H1 (cell line): ENCODE data around the gene CD44. TPM values are rescaled to one million over a fixed set of nuclear protein-coding genes. Genes with fewer than 3 reads are reported as not detected.

ENCODE experiments used
- CTCF ChIA-PET: fragments of 300-600 bp; sonication (Branson Sonifier 250); formaldehyde crosslinking; loops from one replicate; lab custom pipeline; 2021; ENCODE audit not compliant: partially characterized antibody; lab: Charles Lee
- POLR2A ChIA-PET: fragments of 300-600 bp; sonication (Branson Sonifier 250); formaldehyde crosslinking; loops from one replicate; lab custom pipeline; 2021; ENCODE audit warnings: inconsistent platforms; ENCODE audit not compliant: partially characterized antibody; lab: Charles Lee
- DNase-seq, 2 experiments: peaks; one replicate each; pipeline versions ENCODE4 v3.0.0 to v3.0.0-alpha.2; 2010 to 2022; ENCODE audit warnings: low spot score in 2 of 2, low read depth in 1 of 2, mixed read lengths in 1 of 2
- FAIRE-seq: peaks from 2 replicates; lab custom pipeline; 2011; peaks lifted over from hg19 to GRCh38; lab: Jason Lieb, UNC
- H2AFZ ChIP-seq: 2 replicates; pipeline ENCODE4 v1.8.1; 2012; ENCODE audit warnings: low read length, inconsistent platforms
- H2AK5ac ChIP-seq: 2 replicates; pipeline ENCODE4 v1.6.1; 2013; ENCODE audit warnings: low read depth, low read length
- H2BK120ac ChIP-seq: replicated peaks from 2 replicates; pipeline ENCODE3; 2013; ENCODE audit warnings: low read depth, low read length, inconsistent platforms
- H2BK12ac ChIP-seq: 2 replicates; pipeline ENCODE4 v1.6.1; 2013; ENCODE audit warnings: low read depth, low read length
- H2BK15ac ChIP-seq: 2 replicates; pipeline ENCODE4 v1.6.1; 2013; ENCODE audit warnings: low read length
- H2BK20ac ChIP-seq: 2 replicates; pipeline ENCODE4 v1.6.1; 2013; ENCODE audit warnings: low read length
- H2BK5ac ChIP-seq: 2 replicates; pipeline ENCODE4 v1.6.1; 2013; ENCODE audit warnings: low read depth, low read length
- H3K14ac ChIP-seq: 2 replicates; pipeline ENCODE4 v1.6.1; 2013; ENCODE audit warnings: inconsistent platforms; ENCODE audit not compliant: insufficient read length
- H3K18ac ChIP-seq: 2 replicates; pipeline ENCODE4 v1.6.1; 2013; ENCODE audit warnings: low read length; ENCODE audit errors: extremely low read depth
- H3K23ac ChIP-seq: 2 replicates; pipeline ENCODE4 v1.6.1; 2013; ENCODE audit warnings: inconsistent platforms; ENCODE audit not compliant: insufficient read length
- H3K23me2 ChIP-seq: 2 replicates; pipeline ENCODE4 v1.6.1; 2013; ENCODE audit warnings: low read depth, low read length
- H3K27ac ChIP-seq: 2 replicates; pipeline ENCODE4 v1.6.1; 2011; ENCODE audit warnings: low read depth, low read length, inconsistent platforms
- H3K27me3 ChIP-seq, 4 experiments: replicated peaks in 1 of 4; 1 replicate in 1 of 4; 2 replicates in 3 of 4; pipeline versions ENCODE4 v1.6.1 to v1.8.1; 2011 to 2013; ENCODE audit warnings: low read length in 3 of 4, mild to moderate bottlenecking in 3 of 4, inconsistent platforms in 2 of 4, mixed read lengths in 2 of 4, moderate library complexity in 1 of 4; ENCODE audit not compliant: control insufficient read depth in 3 of 4, insufficient read depth in 3 of 4; ENCODE audit errors: extremely low read depth in 1 of 4
- H3K36me3 ChIP-seq, 4 experiments: 2 replicates each; pipeline versions ENCODE4 v1.6.1 to v1.8.1; 2011 to 2013; ENCODE audit warnings: mild to moderate bottlenecking in 4 of 4, low read length in 3 of 4, moderate library complexity in 2 of 4, control low read depth in 1 of 4, inconsistent platforms in 1 of 4; ENCODE audit not compliant: insufficient read depth in 4 of 4, control insufficient read depth in 2 of 4
- H3K4ac ChIP-seq: replicated peaks from 2 replicates; pipeline ENCODE3; 2013; ENCODE audit warnings: low read length, low read depth, mixed read lengths, inconsistent platforms; ENCODE audit not compliant: insufficient read length
- H3K4me1 ChIP-seq, 4 experiments: replicated peaks in 1 of 4; 1 replicate in 1 of 4; 2 replicates in 3 of 4; pipeline versions ENCODE4 v1.6.1 to v1.8.1; 2011 to 2013; ENCODE audit warnings: low read length in 3 of 4, inconsistent platforms in 2 of 4, mixed read lengths in 1 of 4; ENCODE audit not compliant: insufficient read depth in 4 of 4, control insufficient read depth in 3 of 4
- H3K4me2 ChIP-seq, 2 experiments: 2 replicates each; pipeline versions ENCODE4 v1.6.1 to v1.8.1; 2011 to 2013; ENCODE audit warnings: low read depth in 2 of 2, low read length in 2 of 2, control low read depth in 1 of 2, inconsistent platforms in 1 of 2, mild to moderate bottlenecking in 1 of 2; ENCODE audit not compliant: insufficient read depth in 1 of 2
- H3K4me3 ChIP-seq, 4 experiments: fragments of 200-600, 300-600 bp in 1 of 4; sonication (generic), shearing (Covaris generic), sonication (Bioruptor Twin) in 1 of 4; 2 replicates each; pipeline versions ENCODE4 v1.5.1 to v1.8.1; 2011 to 2016; ENCODE audit warnings: low read length in 4 of 4, low read depth in 3 of 4, control low read depth in 2 of 4, inconsistent platforms in 2 of 4, mild to moderate bottlenecking in 2 of 4, mixed read lengths in 1 of 4, moderate library complexity in 1 of 4; ENCODE audit not compliant: insufficient read depth in 2 of 4; ENCODE audit errors: extremely low read depth in 1 of 4
- H3K56ac ChIP-seq: replicated peaks from 2 replicates; pipeline ENCODE3; 2013; ENCODE audit warnings: low read depth, mild to moderate bottlenecking, mixed read lengths, low read length, inconsistent platforms; ENCODE audit not compliant: insufficient read length
- H3K79me1 ChIP-seq: 2 replicates; pipeline ENCODE4 v1.6.1; 2013; ENCODE audit warnings: low read depth, low read length, control low read depth
- H3K79me2 ChIP-seq, 2 experiments: 2 replicates each; pipeline versions ENCODE4 v1.6.1 to v1.8.1; 2012 to 2013; ENCODE audit warnings: low read length in 2 of 2, mild to moderate bottlenecking in 2 of 2, inconsistent platforms in 1 of 2; ENCODE audit not compliant: insufficient read depth in 2 of 2, control insufficient read depth in 1 of 2
- H3K9ac ChIP-seq, 4 experiments: replicated peaks in 1 of 4; 1 replicate in 1 of 4; 2 replicates in 3 of 4; pipeline versions ENCODE4 v1.6.1 to v1.8.1; 2011 to 2013; ENCODE audit warnings: low read depth in 3 of 4, low read length in 3 of 4, control low read depth in 2 of 4, mild to moderate bottlenecking in 2 of 4, moderate library complexity in 2 of 4, inconsistent platforms in 1 of 4; ENCODE audit errors: extremely low read depth in 1 of 4
- H3K9me3 ChIP-seq, 2 experiments: 2 replicates each; pipeline versions ENCODE4 v1.6.1 to v1.8.1; 2012 to 2013; ENCODE audit warnings: mild to moderate bottlenecking in 2 of 2, moderate library complexity in 2 of 2, control low read depth in 1 of 2, inconsistent platforms in 1 of 2, low read depth in 1 of 2, low read length in 1 of 2, mixed read lengths in 1 of 2; ENCODE audit not compliant: insufficient read depth in 2 of 2
- H4K20me1 ChIP-seq, 2 experiments: replicated peaks in 1 of 2; 2 replicates each; pipeline versions ENCODE3 to v1.8.1; 2011 to 2013; ENCODE audit warnings: inconsistent platforms in 2 of 2, low read length in 2 of 2, mild to moderate bottlenecking in 1 of 2; ENCODE audit not compliant: insufficient read depth in 2 of 2, control insufficient read depth in 1 of 2
- H4K5ac ChIP-seq: 2 replicates; pipeline ENCODE4 v1.6.1; 2013; ENCODE audit warnings: low read length, low read depth, mixed read lengths, inconsistent platforms; ENCODE audit not compliant: insufficient read length
- H4K8ac ChIP-seq: 2 replicates; pipeline ENCODE4 v1.8.0; 2013; ENCODE audit warnings: mild to moderate bottlenecking, moderate library complexity, low read length, inconsistent platforms; ENCODE audit not compliant: insufficient read depth; ENCODE audit errors: extremely low read depth
- H4K91ac ChIP-seq: replicated peaks from 2 replicates; pipeline ENCODE3; 2013; ENCODE audit warnings: low read length, mixed read lengths, inconsistent platforms; ENCODE audit not compliant: insufficient read length
- BRCA1 ChIP-seq: IDR thresholded peaks from 2 replicates; pipeline ENCODE4 v1.6.1; 2012; ENCODE audit warnings: low read depth, low read length, improper control_type of control experiment
- CBX5 ChIP-seq: fragments of 300-800, 300-1000 bp; sonication (generic); IDR thresholded peaks from 2 replicates; pipeline ENCODE4 v1.7.1; 2016; ENCODE audit warnings: antibody characterized with exemption, low read length, low read depth
- CHD1 ChIP-seq: IDR thresholded peaks from 2 replicates; pipeline ENCODE4 v1.6.1; 2012; ENCODE audit warnings: low read depth, low read length, improper control_type of control experiment
- EGR1 ChIP-seq: IDR thresholded peaks from 2 replicates; pipeline ENCODE4 v1.6.1; 2011; ENCODE audit warnings: low read depth, low read length, borderline replicate concordance
- HDAC6 ChIP-seq: IDR thresholded peaks from one replicate; pipeline ENCODE4 v1.7.1; 2012; ENCODE audit warnings: low read depth, mild to moderate bottlenecking, inconsistent platforms, low read length, moderate library complexity
- NRF1 ChIP-seq: IDR thresholded peaks from 2 replicates; pipeline ENCODE4 v1.6.1; 2011; ENCODE audit warnings: mild to moderate bottlenecking, low read depth, low read length, improper control_type of control experiment
- POLR2A ChIP-seq, 2 experiments: IDR thresholded peaks; 1 replicate in 1 of 2; 2 replicates in 1 of 2; pipeline ENCODE4 v1.6.1; 2011; ENCODE audit warnings: low read depth in 2 of 2, low read length in 2 of 2, mild to moderate bottlenecking in 2 of 2; ENCODE audit errors: control extremely low read depth in 1 of 2
- SAP30 ChIP-seq: fragments of 300-600 bp; sonication (generic); IDR thresholded peaks from 2 replicates; pipeline ENCODE4 v1.7.1; 2012; ENCODE audit warnings: low read length, moderate library complexity, mild to moderate bottlenecking, inconsistent platforms; ENCODE audit not compliant: insufficient read depth, insufficient replicate concordance
- SIX5 ChIP-seq: IDR thresholded peaks from 2 replicates; pipeline ENCODE4 v1.6.1; 2011; ENCODE audit warnings: mild to moderate bottlenecking, low read depth, low read length
- TCF12 ChIP-seq: IDR thresholded peaks from 2 replicates; pipeline ENCODE4 v1.6.1; 2011; ENCODE audit warnings: low read depth, mild to moderate bottlenecking, low read length
- YY1 ChIP-seq: IDR thresholded peaks from 2 replicates; pipeline ENCODE4 v1.6.1; 2011; ENCODE audit warnings: low read depth, mild to moderate bottlenecking, low read length
- WGBS, 2 experiments: shearing (Covaris generic) in 1 of 2; methylation state at CpG; one replicate each; pipeline versions ENCODE4 v1.1.6 to v1.1.7; 2013 to 2015; ENCODE audit warnings: low lambda C conversion rate in 2 of 2, mixed read lengths in 2 of 2, inconsistent platforms in 1 of 2, low coverage in 1 of 2, missing lambda C conversion rate in 1 of 2; ENCODE audit not compliant: insufficient replicate concordance in 2 of 2, insufficient coverage in 1 of 2, insufficient read length in 1 of 2; ENCODE audit errors: extremely low coverage in 1 of 2, missing lambda C conversion rate in 1 of 2; 5-methylcytosine and 5-hydroxymethylcytosine counted together
- polyA plus RNA-seq, 7 experiments: library from polyadenylated mRNA; depleted of rRNA in 3 of 7; stranded (reverse) in 5 of 7; unstranded in 2 of 7; fragments of >200 nt in 5 of 7; fragments of 200-250 nt in 2 of 7; gene quantifications; 1 replicate in 5 of 7; 2 replicates in 1 of 7; 4 replicates in 1 of 7; pipeline versions ENCODE4 v1.2.1 to v1.2.3, GENCODE V29; 2011 to 2013; ENCODE audit warnings: missing spikeins in 2 of 7, mixed read lengths in 2 of 7
- total RNA-seq: library from RNA; stranded (reverse); fragmentation: NEBNext Ultra II Directional; extraction: Animal tissue kit (Norgen Biotek cat#: 25700); gene quantifications from 2 replicates; pipeline ENCODE4 v1.2.1, GENCODE V29; 2021
- TF ChIP-seq, protein P1 (sequence below): IDR thresholded peaks from 2 replicates; pipeline ENCODE4 v1.6.1; 2011; ENCODE audit warnings: low read length, improper control_type of control experiment
- TF ChIP-seq, protein P2 (sequence below): IDR thresholded peaks from 2 replicates; pipeline ENCODE4 v1.6.1; 2012; ENCODE audit warnings: inconsistent platforms

CD44 gene
- total and polyA plus RNA-seq, 2 of the 8 experiments (the other 6 are each of a cell fraction or from before 2014, with no cell fraction given), result 11.8 to 13.7 TPM

DNA sequence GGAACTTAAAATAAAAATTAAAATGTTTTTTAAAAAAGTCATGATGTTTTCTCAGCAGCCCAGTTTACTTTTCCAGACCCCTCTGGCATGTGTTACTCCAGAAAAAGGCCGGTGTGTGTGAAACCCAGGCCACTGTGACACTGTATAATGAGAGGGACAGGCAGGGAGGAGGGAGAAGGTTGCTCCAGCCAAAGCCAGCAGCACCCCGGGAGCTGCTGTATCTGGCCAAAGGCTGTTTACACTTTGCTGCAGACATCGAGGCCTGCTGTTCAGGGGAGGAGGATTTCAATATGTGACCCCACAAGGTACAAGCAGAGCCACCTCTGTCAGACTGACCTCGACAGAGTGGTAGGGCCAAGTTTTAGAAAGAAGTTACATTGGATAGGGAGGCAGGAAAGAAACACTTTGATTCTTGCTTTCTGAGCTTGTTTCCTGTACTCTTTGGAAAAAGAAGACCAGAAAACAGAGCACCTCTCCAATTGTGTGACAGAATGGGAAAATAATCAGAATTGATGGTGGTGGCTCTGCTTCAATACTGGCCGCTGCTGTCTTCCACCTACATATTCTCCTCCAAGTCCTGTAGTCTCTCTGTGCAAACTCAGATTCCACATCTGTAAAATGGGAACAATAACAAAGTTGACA is 41.0 kb upstream of the CD44 start:
- Histone ChIP-seq H4K20me1 (no peaks in the 10 kb centered on the region), H2AFZ (no peak overlapping the region), H3K27ac (no peak overlapping the region), H3K4me3 (no peak overlapping the region), H4K8ac (0 out of 2 replicates have a peak overlapping the region, but pooled peaks have one; percentile 38), H3K4ac (no peak overlapping the region), H2BK5ac (no peak overlapping the region), H2BK12ac (no peak overlapping the region), H3K9me3 (no peaks in the 10 kb centered on the region), H4K91ac (no peak overlapping the region), H3K18ac (no peak overlapping the region), H3K79me1 (no peaks in the 10 kb centered on the region), H4K5ac (no peak overlapping the region), H3K23ac (no peak overlapping the region), H2BK15ac (no peak overlapping the region), H3K27me3 (no peaks in the 10 kb centered on the region), H3K56ac (no peak overlapping the region), H3K79me2 (no peaks in the 10 kb centered on the region), H3K14ac (no peak overlapping the region), H3K23me2 (no peaks in the 10 kb centered on the region), H3K9ac (no peak overlapping the region), H3K4me1 (no peaks in the 10 kb centered on the region), H3K4me2 (no peak overlapping the region), H2AK5ac (no peak overlapping the region), H2BK120ac (no peak overlapping the region), H3K36me3 (no peaks in the 10 kb centered on the region), H2BK20ac (no peak overlapping the region)
- DNase-seq, result no peak
- POLR2A ChIA-PET, result no interaction called here
- WGBS, 2 experiments, result 92% methylated on average over 5 of the region's 5 CpGs; no CpG with 5 or more reads in 1 of the 2 experiments
- no peak for FAIRE-seq
- CTCF ChIA-PET, result interaction anchor here (1.0 kb wide), 1 partner anchor 66 kb away, joined by 3 read pairs; no protein-coding TSS in a partner anchor
- no peak for TF ChIP-seq TCF12
- no peak for TF ChIP-seq POLR2A (IDR thresholded peaks at IDR 0.05; ENCODE audit: control extremely low read depth in 1 of 2, low read depth in 2 of 2, low read length in 2 of 2)
- TF ChIP-seq NRF1, result no peak
- TF ChIP-seq, protein P1, sequence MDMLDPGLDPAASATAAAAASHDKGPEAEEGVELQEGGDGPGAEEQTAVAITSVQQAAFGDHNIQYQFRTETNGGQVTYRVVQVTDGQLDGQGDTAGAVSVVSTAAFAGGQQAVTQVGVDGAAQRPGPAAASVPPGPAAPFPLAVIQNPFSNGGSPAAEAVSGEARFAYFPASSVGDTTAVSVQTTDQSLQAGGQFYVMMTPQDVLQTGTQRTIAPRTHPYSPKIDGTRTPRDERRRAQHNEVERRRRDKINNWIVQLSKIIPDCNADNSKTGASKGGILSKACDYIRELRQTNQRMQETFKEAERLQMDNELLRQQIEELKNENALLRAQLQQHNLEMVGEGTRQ, result no peak
- no peak for TF ChIP-seq EGR1
- no peak for TF ChIP-seq BRCA1
- no peak for TF ChIP-seq HDAC6
- TF ChIP-seq, protein P2, sequence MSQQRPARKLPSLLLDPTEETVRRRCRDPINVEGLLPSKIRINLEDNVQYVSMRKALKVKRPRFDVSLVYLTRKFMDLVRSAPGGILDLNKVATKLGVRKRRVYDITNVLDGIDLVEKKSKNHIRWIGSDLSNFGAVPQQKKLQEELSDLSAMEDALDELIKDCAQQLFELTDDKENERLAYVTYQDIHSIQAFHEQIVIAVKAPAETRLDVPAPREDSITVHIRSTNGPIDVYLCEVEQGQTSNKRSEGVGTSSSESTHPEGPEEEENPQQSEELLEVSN, result no peak
- no peak for TF ChIP-seq CHD1
- no peak for TF ChIP-seq SIX5
- no peak for TF ChIP-seq YY1
- TF ChIP-seq CBX5, result no peak
- TF ChIP-seq SAP30, result no peak
